HG03460 (cell line): ENCODE results near the gene HS3ST2.

ENCODE experiments used
- ATAC-seq: cut with Tn5 transposase; IDR thresholded peaks from one replicate; pipeline ENCODE4 v1.9.1; 2021; ENCODE audit not compliant: unreplicated experiment

Gene HS3ST2

GRCh38 chr16:22813948-22814710, at the start of gene HS3ST2:
TSS of gene HS3ST2 (plus strand) at chr16:22814162. CDS start at chr16:22814611, 449 bp downstream.
- ATAC-seq = no peak

- ATAC-seq = no peak
These were observed 49.2 kb upstream of the HS3ST2 start for GRCh38 chr16:22764662-22765327.

GRCh38 chr16:22765479-22765878, 48.5 kb upstream of the HS3ST2 start:
- ATAC-seq = no peak

- no peak for ATAC-seq
These were observed 43.1 kb upstream of the HS3ST2 start for GRCh38 chr16:22770866-22771265.

GRCh38 chr16:22771551-22771950, 42.4 kb upstream of the HS3ST2 start:
- ATAC-seq = no peak

- no peak for ATAC-seq
These were observed 38.6 kb upstream of the HS3ST2 start for GRCh38 chr16:22775220-22775922.

GRCh38 chr16:22781480-22781879, 32.5 kb upstream of the HS3ST2 start:
- ATAC-seq = no peak

- ATAC-seq = no peak
These were observed 31.6 kb upstream of the HS3ST2 start for GRCh38 chr16:22782314-22782713.

- no peak for ATAC-seq
These were observed 29.2 kb upstream of the HS3ST2 start for GRCh38 chr16:22784690-22785214.

- no peak for ATAC-seq
These were observed 28.4 kb upstream of the HS3ST2 start for GRCh38 chr16:22785552-22785951.

GRCh38 chr16:22786284-22786683, 27.7 kb upstream of the HS3ST2 start:
- no peak for ATAC-seq

GRCh38 chr16:22786691-22787090, 27.3 kb upstream of the HS3ST2 start:
- ATAC-seq = no peak

- no peak for ATAC-seq
These were observed 26.3 kb upstream of the HS3ST2 start for GRCh38 chr16:22787466-22788192.

GRCh38 chr16:22788193-22788530, 25.8 kb upstream of the HS3ST2 start:
- ATAC-seq = no peak

- no peak for ATAC-seq
These were observed 24.5 kb upstream of the HS3ST2 start for GRCh38 chr16:22789281-22789945.

GRCh38 chr16:22797551-22797950, 16.4 kb upstream of the HS3ST2 start:
- ATAC-seq = no peak

- no peak for ATAC-seq
These were observed 14.8 kb upstream of the HS3ST2 start for GRCh38 chr16:22799113-22799512.

- no peak for ATAC-seq
These were observed 9.1 kb upstream of the HS3ST2 start for GRCh38 chr16:22804893-22805292.

- no peak for ATAC-seq
These were observed 8.6 kb upstream of the HS3ST2 start for GRCh38 chr16:22805326-22805725.

- ATAC-seq = no peak
These were observed 7.2 kb upstream of the HS3ST2 start for GRCh38 chr16:22806811-22807210.

GRCh38 chr16:22810226-22810625, 3.7 kb upstream of the HS3ST2 start:
- no peak for ATAC-seq
